Neuronal stem cell (in vitro differentiated cells): Measurements from ENCODE around the gene CTNND2.

ENCODE experiments used
- DNase-seq: peaks from one replicate; pipeline ENCODE4 v3.0.0-alpha.2; 2013; ENCODE audit warnings: low spot score
- H2AFZ ChIP-seq: one replicate; pipeline ENCODE4 v1.6.1; 2013; ENCODE audit warnings: mild to moderate bottlenecking, low read length, inconsistent platforms
- H2AK5ac ChIP-seq: 2 replicates; pipeline ENCODE4 v1.6.1; 2013; ENCODE audit warnings: low read depth, mild to moderate bottlenecking, inconsistent platforms, low read length, moderate library complexity, mixed read lengths
- H2BK120ac ChIP-seq: 2 replicates; pipeline ENCODE4 v1.6.1; 2013; ENCODE audit warnings: low read depth, mild to moderate bottlenecking, inconsistent platforms, low read length, moderate library complexity, mixed read lengths
- H2BK12ac ChIP-seq: one replicate; pipeline ENCODE4 v1.6.1; 2013; ENCODE audit warnings: low read length, inconsistent platforms
- H2BK15ac ChIP-seq: 2 replicates; pipeline ENCODE4 v1.6.1; 2013; ENCODE audit warnings: mild to moderate bottlenecking, low read length, inconsistent platforms, mixed read lengths
- H2BK5ac ChIP-seq: one replicate; pipeline ENCODE4 v1.6.1; 2013; ENCODE audit warnings: inconsistent platforms, mild to moderate bottlenecking, low read length, moderate library complexity
- H3K14ac ChIP-seq: one replicate; pipeline ENCODE4 v1.6.1; 2013; ENCODE audit warnings: low read length, inconsistent platforms
- H3K18ac ChIP-seq: 2 replicates; pipeline ENCODE4 v1.6.1; 2013; ENCODE audit warnings: low read length, inconsistent platforms
- H3K23ac ChIP-seq: 2 replicates; pipeline ENCODE4 v1.6.1; 2013; ENCODE audit warnings: low read depth, mild to moderate bottlenecking, mixed read lengths, low read length, inconsistent platforms; ENCODE audit not compliant: poor library complexity
- H3K27ac ChIP-seq: replicated peaks from 3 replicates; pipeline ENCODE4 v1.5.1; 2013; ENCODE audit warnings: low read length, inconsistent platforms
- H3K27me3 ChIP-seq, 3 experiments: 2 replicates each; pipeline ENCODE4 v1.6.1; 2013; ENCODE audit warnings: low read length in 3 of 3, mild to moderate bottlenecking in 2 of 3, inconsistent platforms in 1 of 3, low read depth in 1 of 3, mixed read lengths in 1 of 3, moderate library complexity in 1 of 3; ENCODE audit not compliant: control insufficient read depth in 3 of 3, insufficient read depth in 3 of 3
- H3K36me3 ChIP-seq, 2 donors: replicated peaks in 1 of 2; 2 replicates each; pipeline ENCODE4 v1.6.1; 2013; ENCODE audit warnings: low read length in 2 of 2; ENCODE audit not compliant: control insufficient read depth in 2 of 2, insufficient read depth in 2 of 2
- H3K4ac ChIP-seq: 2 replicates; pipeline ENCODE4 v1.6.1; 2013; ENCODE audit warnings: inconsistent platforms, mild to moderate bottlenecking, low read length, moderate library complexity
- H3K4me1 ChIP-seq, 2 donors: 1 replicate in 1 of 2; 2 replicates in 1 of 2; pipeline ENCODE4 v1.6.1; 2013; ENCODE audit warnings: low read length in 2 of 2, low read depth in 1 of 2; ENCODE audit not compliant: control insufficient read depth in 2 of 2, insufficient read depth in 1 of 2
- H3K4me2 ChIP-seq: one replicate; pipeline ENCODE4 v1.6.1; 2013; ENCODE audit warnings: mild to moderate bottlenecking, low read length, inconsistent platforms; ENCODE audit not compliant: insufficient read depth, poor library complexity, severe bottlenecking
- H3K4me3 ChIP-seq, 2 donors: 2 replicates each; pipeline ENCODE4 v1.5.1; 2013; ENCODE audit warnings: low read length in 2 of 2, mild to moderate bottlenecking in 2 of 2, inconsistent platforms in 1 of 2, moderate library complexity in 1 of 2
- H3K79me1 ChIP-seq: one replicate; pipeline ENCODE4 v1.6.1; 2013; ENCODE audit warnings: low read depth, mild to moderate bottlenecking, inconsistent platforms, low read length, moderate library complexity
- H3K9ac ChIP-seq: one replicate; pipeline ENCODE4 v1.6.1; 2013; ENCODE audit warnings: mild to moderate bottlenecking, low read depth, low read length, inconsistent platforms; ENCODE audit not compliant: poor library complexity
- H3K9me3 ChIP-seq, 2 donors: replicated peaks in 1 of 2; 2 replicates each; pipeline versions ENCODE3 to v1.6.1; 2013; ENCODE audit warnings: low read length in 2 of 2, mild to moderate bottlenecking in 2 of 2, inconsistent platforms in 1 of 2, low read depth in 1 of 2, mixed read lengths in 1 of 2, moderate library complexity in 1 of 2; ENCODE audit not compliant: control insufficient read depth in 2 of 2, insufficient read depth in 1 of 2
- H4K8ac ChIP-seq: one replicate; pipeline ENCODE4 v1.6.1; 2013; ENCODE audit warnings: low read depth, mild to moderate bottlenecking, inconsistent platforms, low read length, moderate library complexity
- H4K91ac ChIP-seq: one replicate; pipeline ENCODE4 v1.6.1; 2013; ENCODE audit warnings: low read length, low read depth, mild to moderate bottlenecking, inconsistent platforms; ENCODE audit not compliant: poor library complexity
- WGBS, 2 donors: extraction: QIAGEN DNeasy Blood & Tissue Kit; methylation state at CpG; one replicate each; pipeline ENCODE4 v1.1.7; 2013; ENCODE audit warnings: missing lambda C conversion rate in 2 of 2, mixed read lengths in 1 of 2; ENCODE audit not compliant: insufficient read length in 2 of 2, insufficient replicate concordance in 1 of 2; ENCODE audit errors: extremely low coverage in 2 of 2; 5-methylcytosine and 5-hydroxymethylcytosine counted together

The CTNND2 gene

DNA sequence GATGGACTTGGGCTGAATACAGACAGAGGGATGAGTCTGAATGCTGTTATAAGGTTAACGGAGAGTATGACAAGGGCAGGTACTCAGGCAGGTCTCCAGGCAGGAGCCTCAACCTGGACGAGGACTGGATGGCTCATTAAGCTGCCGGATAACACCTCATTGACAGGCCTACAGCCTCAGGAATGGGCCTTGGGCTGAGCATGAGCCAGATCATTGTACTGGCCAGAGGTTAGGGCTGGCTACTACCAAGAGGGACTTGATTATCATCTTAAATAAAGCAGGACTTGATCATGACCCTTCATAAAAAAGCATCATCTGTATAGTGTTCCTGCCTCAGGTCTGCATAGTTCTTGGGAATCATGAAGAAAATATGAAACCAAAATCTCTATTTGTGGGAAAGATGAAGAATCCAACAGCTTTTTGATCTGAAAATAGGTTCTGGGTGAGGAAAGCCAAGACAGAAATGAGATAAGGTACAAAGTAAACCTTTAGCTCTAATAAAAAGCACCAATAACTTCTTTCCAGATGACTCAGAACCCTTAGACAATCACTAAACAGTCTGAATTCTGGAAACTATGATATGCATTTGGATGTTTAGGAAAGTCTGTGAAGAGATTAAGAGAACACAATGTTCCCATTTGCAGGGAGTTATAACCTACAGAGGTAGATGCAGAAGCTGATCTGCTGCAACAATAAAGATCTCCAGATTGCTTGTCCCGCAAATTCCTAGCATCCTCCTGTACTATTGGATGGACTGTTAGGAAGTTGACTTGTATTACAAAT, 343.1 kb downstream of the CTNND2 start:
- H3K4me2 ChIP-seq, result no peak overlapping the region
- H3K27me3 ChIP-seq, result no peaks in the 10 kb centered on the region
- no peak overlapping the region for H2BK12ac ChIP-seq
- H4K91ac ChIP-seq, result no peak overlapping the region
- no peak overlapping the region for H3K14ac ChIP-seq
- H2BK5ac ChIP-seq, result no peak overlapping the region
- H2AK5ac ChIP-seq, result no peak overlapping the region
- H3K79me1 ChIP-seq, result no peaks in the 10 kb centered on the region
- no peak overlapping the region for H3K4ac ChIP-seq
- no peak overlapping the region for H2BK15ac ChIP-seq
- H3K4me1 ChIP-seq, result no peaks in the 10 kb centered on the region
- no peak for DNase-seq
- no peak overlapping the region for H2BK120ac ChIP-seq
- no peak overlapping the region for H3K27ac ChIP-seq
- H3K23ac ChIP-seq, result no peak overlapping the region
- peaks cover 0 to 79% of the 10 kb centered on the region in 2 donors for H3K36me3 ChIP-seq
- no peak overlapping the region for H3K9ac ChIP-seq
- H4K8ac ChIP-seq, result no peak overlapping the region
- WGBS, 2 donors, result no CpG with 5 or more reads among the region's 4 CpGs
- H3K18ac ChIP-seq, result peak overlapping the region; percentile 13
- no peak overlapping the region for H3K4me3 ChIP-seq
- H3K9me3 ChIP-seq, result peaks cover 0 to 19% of the 10 kb centered on the region in 2 donors
- H2AFZ ChIP-seq, result no peak overlapping the region

DNA sequence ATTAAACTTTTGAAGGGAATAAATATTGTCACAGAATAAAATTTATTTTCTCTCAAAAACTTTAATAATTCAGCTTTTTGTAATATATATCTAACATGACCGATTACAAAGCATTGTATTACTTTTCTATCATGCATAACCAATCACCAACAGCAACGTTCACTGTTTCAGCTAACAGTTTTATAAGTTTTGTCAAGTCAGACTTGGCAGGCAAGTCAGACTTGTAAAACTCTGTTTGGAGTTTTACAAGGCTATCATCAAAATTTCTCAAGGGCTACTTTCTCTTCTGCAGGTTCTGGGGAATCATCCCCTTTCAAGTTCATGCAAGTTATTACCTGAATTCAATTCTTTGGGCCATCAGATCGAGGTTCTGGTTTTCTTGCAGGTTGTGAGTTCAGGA, 347.2 kb downstream of the CTNND2 start:
- H2BK5ac ChIP-seq, result no peak overlapping the region
- H3K27me3 ChIP-seq, result no peaks in the 10 kb centered on the region
- H3K4ac ChIP-seq, result no peak overlapping the region
- no peak overlapping the region for H3K9ac ChIP-seq
- H3K18ac ChIP-seq, result no peak overlapping the region
- WGBS, 2 donors, result no CpG with 5 or more reads among the region's 3 CpGs
- no peak overlapping the region for H2BK120ac ChIP-seq
- no peak overlapping the region for H2BK12ac ChIP-seq
- H4K8ac ChIP-seq, result no peak overlapping the region
- no peak for DNase-seq
- no peak overlapping the region for H3K23ac ChIP-seq
- H3K9me3 ChIP-seq, result peaks cover 0 to 15% of the 10 kb centered on the region in 2 donors
- H2AFZ ChIP-seq, result no peak overlapping the region
- H2AK5ac ChIP-seq, result no peak overlapping the region
- H3K14ac ChIP-seq, result no peak overlapping the region
- H4K91ac ChIP-seq, result no peak overlapping the region
- no peak overlapping the region for H3K27ac ChIP-seq
- H3K4me2 ChIP-seq, result no peak overlapping the region
- H3K79me1 ChIP-seq, result no peaks in the 10 kb centered on the region
- H3K4me1 ChIP-seq, result no peaks in the 10 kb centered on the region
- H3K36me3 ChIP-seq, result peaks cover 0 to 56% of the 10 kb centered on the region in 2 donors
- no peak overlapping the region for H3K4me3 ChIP-seq
- H2BK15ac ChIP-seq, result no peak overlapping the region

DNA sequence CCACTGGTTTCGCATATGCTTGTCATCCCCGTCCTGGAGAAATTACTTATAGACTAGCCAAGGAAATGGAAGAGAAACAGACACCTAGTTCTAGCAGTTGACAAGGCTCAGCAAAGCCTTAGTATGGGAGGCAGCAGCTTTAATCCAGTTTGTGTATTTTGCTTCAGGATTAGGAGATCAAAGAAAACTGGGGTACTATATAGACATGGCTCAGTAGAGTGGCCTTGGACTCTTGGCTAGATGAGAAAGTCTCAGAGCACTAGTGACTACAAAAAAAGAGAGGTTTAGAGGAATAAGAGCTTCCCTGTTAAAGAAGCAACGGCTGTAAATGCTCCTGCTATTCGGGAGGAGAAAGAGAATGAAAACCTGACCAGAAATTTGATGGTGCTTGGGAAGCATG, 349.1 kb downstream of the CTNND2 start:
- Histone ChIP-seq H3K4ac (no peak overlapping the region), H3K27me3 (no peaks in the 10 kb centered on the region), H3K18ac (no peak overlapping the region), H4K91ac (no peak overlapping the region), H2BK5ac (no peak overlapping the region), H3K9me3 (peaks cover 0 to 12% of the 10 kb centered on the region in 2 donors), H3K9ac (no peak overlapping the region), H3K79me1 (no peaks in the 10 kb centered on the region), H3K14ac (no peak overlapping the region), H3K36me3 (peaks cover 0 to 37% of the 10 kb centered on the region in 2 donors), H3K4me2 (no peak overlapping the region), H2BK120ac (no peak overlapping the region), H4K8ac (no peak overlapping the region), H2AK5ac (no peak overlapping the region), H2BK15ac (no peak overlapping the region), H3K23ac (no peak overlapping the region), H2AFZ (no peak overlapping the region), H3K27ac (no peak overlapping the region), H3K4me3 (no peak overlapping the region), H3K4me1 (no peaks in the 10 kb centered on the region), H2BK12ac (no peak overlapping the region)
- WGBS, 2 donors, result no CpG with 5 or more reads among the region's 4 CpGs
- DNase-seq, result no peak

DNA sequence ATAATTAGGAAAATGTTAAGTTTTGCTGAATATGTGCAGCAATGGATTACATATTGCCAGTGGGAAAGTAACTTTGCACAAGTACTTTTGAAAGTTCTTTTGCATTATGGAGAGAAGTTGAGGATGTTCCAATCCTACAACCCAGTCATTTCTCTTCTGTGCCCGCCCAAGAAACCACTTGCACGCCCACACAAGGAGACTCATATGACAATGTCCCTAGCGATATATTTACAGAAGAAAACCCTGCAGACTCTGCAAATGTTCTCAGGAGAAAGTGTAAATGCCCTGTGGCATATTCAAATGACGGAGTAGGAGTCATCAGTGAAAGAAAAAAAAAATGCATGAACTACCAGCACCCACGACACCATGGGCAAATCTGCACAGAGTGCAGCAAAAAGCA, 356.5 kb downstream of the CTNND2 start:
- H2BK5ac ChIP-seq, result no peak overlapping the region
- no peak overlapping the region for H2AK5ac ChIP-seq
- H3K4ac ChIP-seq, result no peak overlapping the region
- H3K36me3 ChIP-seq, result no peaks in the 10 kb centered on the region
- H4K91ac ChIP-seq, result no peak overlapping the region
- no peak for DNase-seq
- H2BK12ac ChIP-seq, result no peak overlapping the region
- H3K14ac ChIP-seq, result no peak overlapping the region
- H4K8ac ChIP-seq, result no peak overlapping the region
- no peak overlapping the region for H3K23ac ChIP-seq
- no peak overlapping the region for H3K4me2 ChIP-seq
- no CpG with 5 or more reads among the region's 5 CpGs for WGBS, 2 donors
- no peaks in the 10 kb centered on the region for H3K79me1 ChIP-seq
- H3K4me1 ChIP-seq, result no peaks in the 10 kb centered on the region
- no peak overlapping the region for H2BK120ac ChIP-seq
- H3K27ac ChIP-seq, result no peak overlapping the region
- H3K4me3 ChIP-seq, result no peak overlapping the region
- H2AFZ ChIP-seq, result no peak overlapping the region
- no peak overlapping the region for H3K18ac ChIP-seq
- no peak overlapping the region for H2BK15ac ChIP-seq
- peaks cover 0 to 5% of the 10 kb centered on the region in 2 donors for H3K9me3 ChIP-seq
- H3K9ac ChIP-seq, result no peak overlapping the region
- no peaks in the 10 kb centered on the region for H3K27me3 ChIP-seq
